Ishikawa (cell line): ENCODE results near the gene MUC5AC.

Experiments used
- CEBPB ChIP-seq: IDR thresholded peaks from 2 replicates; pipeline ENCODE4 v1.6.1; 2012
- CREB1 ChIP-seq: IDR thresholded peaks from 2 replicates; pipeline ENCODE4 v1.6.1; 2012; ENCODE audit warnings: low read depth
- EGR1 ChIP-seq: IDR thresholded peaks from 2 replicates; pipeline ENCODE4 v1.6.1; 2012
- EP300 ChIP-seq: IDR thresholded peaks from 2 replicates; pipeline ENCODE4 v1.6.1; 2012; ENCODE audit warnings: borderline replicate concordance
- FOXM1 ChIP-seq: IDR thresholded peaks from 2 replicates; pipeline ENCODE4 v1.6.1; 2012; ENCODE audit warnings: low read depth, borderline replicate concordance
- NFIC ChIP-seq: IDR thresholded peaks from 2 replicates; pipeline ENCODE4 v1.6.1; 2012
- RAD21 ChIP-seq: IDR thresholded peaks from 2 replicates; pipeline ENCODE4 v1.6.1; 2012; ENCODE audit warnings: low read depth
- TAF1 ChIP-seq: IDR thresholded peaks from 2 replicates; pipeline ENCODE4 v1.6.1; 2012; ENCODE audit warnings: low read depth, mild to moderate bottlenecking
- TCF12 ChIP-seq: IDR thresholded peaks from 2 replicates; pipeline ENCODE4 v1.6.1; 2012; ENCODE audit warnings: low read depth
- TEAD4 ChIP-seq: IDR thresholded peaks from 2 replicates; pipeline ENCODE4 v1.6.1; 2012
- YY1 ChIP-seq: IDR thresholded peaks from 2 replicates; pipeline ENCODE4 v1.6.1; 2012; ENCODE audit warnings: low read depth
- ZBTB7A ChIP-seq: IDR thresholded peaks from 2 replicates; pipeline ENCODE4 v1.6.1; 2012; ENCODE audit warnings: low read depth
- TF ChIP-seq, protein P1 (sequence below): IDR thresholded peaks from 2 replicates; pipeline ENCODE4 v1.6.1; 2012
- TF ChIP-seq, protein P2 (sequence below): IDR thresholded peaks from 2 replicates; pipeline ENCODE4 v1.6.1; 2012
- TF ChIP-seq, protein P3 (sequence below): IDR thresholded peaks from 2 replicates; pipeline ENCODE4 v1.6.1; 2012; ENCODE audit warnings: low read depth, mild to moderate bottlenecking

Gene MUC5AC

DNA sequence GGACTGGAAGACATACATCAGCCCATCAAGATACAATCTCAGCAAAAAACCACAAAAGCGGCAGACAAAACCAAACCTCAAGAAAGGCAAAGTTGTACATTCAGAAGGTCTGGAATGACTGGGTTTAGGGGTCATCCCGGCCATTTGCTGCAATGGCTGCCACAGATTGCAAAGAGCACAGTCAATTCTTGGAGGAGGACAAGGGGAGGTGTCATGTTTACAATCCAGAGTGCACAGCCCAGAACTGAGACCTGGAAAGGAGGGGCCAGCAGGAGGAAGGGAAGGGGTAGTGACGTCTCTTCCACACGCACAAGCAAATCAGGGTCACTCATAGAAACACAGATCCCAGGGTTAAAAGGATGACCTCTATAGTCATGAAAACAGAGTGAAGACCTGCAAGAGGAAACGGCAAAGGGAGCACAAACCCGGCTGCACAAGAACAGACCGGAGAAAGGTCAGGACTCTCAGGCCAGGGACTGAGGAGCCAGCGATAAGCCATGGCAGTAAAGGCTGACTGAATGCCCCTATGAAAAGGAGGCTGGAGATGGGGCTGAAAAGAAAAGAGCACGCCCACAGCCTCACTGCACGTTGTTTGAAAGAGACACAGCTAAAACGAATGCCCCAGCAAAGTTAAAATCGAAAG lies 18.2 kb upstream of the MUC5AC start:
- TF ChIP-seq YY1, result 0 out of 2 replicates have a peak, but pooled peaks have one; percentile 17
- TF ChIP-seq EGR1, result no peak

DNA sequence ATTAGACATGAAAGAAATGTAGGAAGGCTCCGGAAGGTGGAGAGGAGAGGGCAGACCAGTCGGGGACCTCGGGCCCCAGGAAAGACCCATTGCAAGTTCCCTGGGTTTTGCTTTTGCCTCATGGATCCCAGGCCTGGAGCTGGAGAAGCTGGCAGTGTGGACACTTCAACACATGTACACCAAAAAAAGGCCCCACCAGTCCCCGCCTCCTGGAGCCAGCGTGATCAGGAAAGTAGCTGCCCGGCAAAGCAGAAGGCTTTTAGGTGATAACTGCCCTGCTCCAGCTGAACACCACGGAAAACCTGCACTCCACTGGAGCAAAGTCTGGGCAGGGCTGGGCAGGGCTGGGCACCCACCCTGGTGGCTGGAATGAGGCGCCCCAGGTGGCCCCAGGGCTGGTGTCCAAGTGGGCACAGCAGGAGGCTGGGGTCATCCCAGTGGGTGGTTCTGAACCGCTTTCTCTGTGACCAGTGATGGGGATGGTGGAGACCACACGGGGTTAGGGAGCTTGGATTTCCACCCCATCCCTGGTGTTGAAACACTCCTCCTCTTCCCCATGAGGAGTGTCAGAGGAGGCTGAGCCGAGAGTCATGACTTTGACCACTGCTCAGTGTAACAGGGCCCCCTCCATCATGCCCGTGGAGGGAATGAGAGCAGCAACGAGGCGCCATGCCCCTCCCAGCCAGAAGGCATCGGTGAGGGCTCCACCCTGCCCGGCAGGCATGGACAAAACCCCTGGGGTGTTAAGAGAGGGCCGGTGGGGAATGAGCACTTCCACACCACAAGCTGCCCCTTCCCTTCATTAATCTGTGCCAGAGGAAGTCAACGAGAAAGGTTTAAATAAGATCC lies 16.9 kb upstream of the MUC5AC start:
- TF ChIP-seq YY1 (peak; percentile 63), RAD21 (peak; percentile 10; the same call in 1 of the 2 replicates), CEBPB (peak; percentile 57; the same call in 1 of the 2 replicates), TCF12 (peak; percentile 98), CREB1 (no peak), NFIC (peak; percentile 93), TEAD4 (peak; percentile 80), EP300 (peak; percentile 96), ZBTB7A (peak; percentile 33; the same call in 1 of the 2 replicates), EGR1 (no peak), TAF1 (no peak; the same call in 1 of the 2 replicates), FOXM1 (peak; percentile 88)
- TF ChIP-seq, protein P1, sequence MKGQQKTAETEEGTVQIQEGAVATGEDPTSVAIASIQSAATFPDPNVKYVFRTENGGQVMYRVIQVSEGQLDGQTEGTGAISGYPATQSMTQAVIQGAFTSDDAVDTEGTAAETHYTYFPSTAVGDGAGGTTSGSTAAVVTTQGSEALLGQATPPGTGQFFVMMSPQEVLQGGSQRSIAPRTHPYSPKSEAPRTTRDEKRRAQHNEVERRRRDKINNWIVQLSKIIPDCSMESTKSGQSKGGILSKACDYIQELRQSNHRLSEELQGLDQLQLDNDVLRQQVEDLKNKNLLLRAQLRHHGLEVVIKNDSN, result no peak; the same call in 1 of the 2 replicates
- TF ChIP-seq, protein P2, sequence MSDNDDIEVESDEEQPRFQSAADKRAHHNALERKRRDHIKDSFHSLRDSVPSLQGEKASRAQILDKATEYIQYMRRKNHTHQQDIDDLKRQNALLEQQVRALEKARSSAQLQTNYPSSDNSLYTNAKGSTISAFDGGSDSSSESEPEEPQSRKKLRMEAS, result no peak; the same call in 1 of the 2 replicates
- TF ChIP-seq, protein P3, sequence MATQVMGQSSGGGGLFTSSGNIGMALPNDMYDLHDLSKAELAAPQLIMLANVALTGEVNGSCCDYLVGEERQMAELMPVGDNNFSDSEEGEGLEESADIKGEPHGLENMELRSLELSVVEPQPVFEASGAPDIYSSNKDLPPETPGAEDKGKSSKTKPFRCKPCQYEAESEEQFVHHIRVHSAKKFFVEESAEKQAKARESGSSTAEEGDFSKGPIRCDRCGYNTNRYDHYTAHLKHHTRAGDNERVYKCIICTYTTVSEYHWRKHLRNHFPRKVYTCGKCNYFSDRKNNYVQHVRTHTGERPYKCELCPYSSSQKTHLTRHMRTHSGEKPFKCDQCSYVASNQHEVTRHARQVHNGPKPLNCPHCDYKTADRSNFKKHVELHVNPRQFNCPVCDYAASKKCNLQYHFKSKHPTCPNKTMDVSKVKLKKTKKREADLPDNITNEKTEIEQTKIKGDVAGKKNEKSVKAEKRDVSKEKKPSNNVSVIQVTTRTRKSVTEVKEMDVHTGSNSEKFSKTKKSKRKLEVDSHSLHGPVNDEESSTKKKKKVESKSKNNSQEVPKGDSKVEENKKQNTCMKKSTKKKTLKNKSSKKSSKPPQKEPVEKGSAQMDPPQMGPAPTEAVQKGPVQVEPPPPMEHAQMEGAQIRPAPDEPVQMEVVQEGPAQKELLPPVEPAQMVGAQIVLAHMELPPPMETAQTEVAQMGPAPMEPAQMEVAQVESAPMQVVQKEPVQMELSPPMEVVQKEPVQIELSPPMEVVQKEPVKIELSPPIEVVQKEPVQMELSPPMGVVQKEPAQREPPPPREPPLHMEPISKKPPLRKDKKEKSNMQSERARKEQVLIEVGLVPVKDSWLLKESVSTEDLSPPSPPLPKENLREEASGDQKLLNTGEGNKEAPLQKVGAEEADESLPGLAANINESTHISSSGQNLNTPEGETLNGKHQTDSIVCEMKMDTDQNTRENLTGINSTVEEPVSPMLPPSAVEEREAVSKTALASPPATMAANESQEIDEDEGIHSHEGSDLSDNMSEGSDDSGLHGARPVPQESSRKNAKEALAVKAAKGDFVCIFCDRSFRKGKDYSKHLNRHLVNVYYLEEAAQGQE, result no peak

DNA sequence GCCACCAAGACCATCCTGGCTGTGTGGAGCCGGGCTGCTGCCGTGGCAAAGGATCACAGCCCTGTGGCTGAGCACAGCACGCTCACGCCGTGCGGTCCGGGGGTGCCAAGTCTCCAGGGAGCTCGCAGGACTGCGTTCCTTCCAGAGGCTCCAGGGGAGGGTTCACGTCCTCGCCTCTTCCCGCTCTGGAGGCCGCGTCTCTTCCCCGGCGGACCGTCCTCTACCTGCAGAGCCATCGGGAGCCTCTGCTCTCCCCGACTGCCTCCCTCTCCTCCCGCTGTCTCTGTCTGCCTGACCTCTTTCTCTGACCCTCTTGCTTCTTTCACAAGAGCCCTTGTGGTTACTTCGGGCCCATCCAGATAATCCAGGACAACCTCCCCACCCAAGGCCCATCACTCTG lies 11.4 kb upstream of the MUC5AC start:
- no peak for TF ChIP-seq RAD21
- no peak for TF ChIP-seq ZBTB7A
- TF ChIP-seq, protein P1, result no peak
- TF ChIP-seq TCF12, result no peak
- TF ChIP-seq TAF1, result no peak
- TF ChIP-seq NFIC, result no peak
- no peak for TF ChIP-seq EP300
- no peak for TF ChIP-seq YY1
- no peak for TF ChIP-seq CEBPB
- TF ChIP-seq, protein P2, result no peak
- no peak for TF ChIP-seq FOXM1
- no peak for TF ChIP-seq CREB1
- TF ChIP-seq, protein P3, result no peak
- no peak for TF ChIP-seq EGR1

DNA sequence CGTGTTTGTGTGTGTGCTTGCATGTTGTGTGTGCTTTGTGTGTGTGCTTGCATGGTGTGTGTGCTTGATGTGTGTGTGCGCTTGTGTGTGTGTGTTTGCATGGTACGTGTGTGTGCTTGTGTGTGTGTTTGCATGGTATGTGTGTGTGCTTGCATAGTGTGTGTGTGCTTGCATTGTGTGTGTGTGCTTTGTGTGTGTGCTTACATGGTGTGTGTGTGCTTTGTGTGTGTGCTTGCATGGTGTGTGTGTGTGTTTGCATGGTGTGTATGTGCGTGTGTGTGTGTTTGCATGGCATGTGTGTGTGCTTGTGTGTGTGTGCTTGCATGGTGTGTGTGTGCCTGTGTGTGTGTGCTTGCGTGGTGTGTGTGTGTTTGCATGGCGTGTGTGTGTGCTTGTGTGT lies 10.0 kb upstream of the MUC5AC start:
- TF ChIP-seq TEAD4 (no peak), RAD21 (no peak), YY1 (no peak), CREB1 (no peak), FOXM1 (no peak), TCF12 (no peak), CEBPB (no peak)
- TF ChIP-seq, protein P3, result no peak
- TF ChIP-seq, protein P1, result no peak
